Activated CD4-positive, alpha-beta T cell treated with anti-CD3 and anti-CD28 coated beads, Interleukin-2, Interleukin-6, amounts not matched to agents 100 ng/mL and 50 ng/mL, durations not matched to agents 16 hours and 8 hours (primary cell): ENCODE data around the gene EXTL2.
"Not testable (repeated sequence)": the region's sequence is repeated elsewhere in the genome, so short reads cannot be mapped to it uniquely, and the experiment has no call there.

ENCODE experiments used
- DNase-seq: peaks from one replicate; pipeline ENCODE4 v3.0.0-alpha.2; 2020

Gene EXTL2

GRCh38 chr1:100896481-100896982 lies 1.9 kb upstream of the EXTL2 start:
- DNase-seq, result peak; percentile 75

GRCh38 chr1:100895540-100896480 lies 1.2 kb upstream of the EXTL2 start, which contains the start of gene SLC30A7:
Gene SLC30A7, plus strand, starts transcription at chr1:100896090. Its CDS starts 173 bp downstream, at chr1:100896263.
- peak; percentile 97 for DNase-seq

GRCh38 chr1:100893718-100894117 lies 924 bp downstream of the EXTL2 start:
- no peak for DNase-seq

GRCh38 chr1:100892554-100892953 lies 2.1 kb downstream of the EXTL2 start:
- no peak for DNase-seq

GRCh38 chr1:100891380-100891779 lies 3.3 kb downstream of the EXTL2 start:
- no peak for DNase-seq

- not testable (repeated sequence) for DNase-seq
Measured at GRCh38 chr1:100889869-100890482, 4.7 kb downstream of the EXTL2 start.

- DNase-seq, result not testable (repeated sequence)
Measured at GRCh38 chr1:100889007-100889406, 5.6 kb downstream of the EXTL2 start.

- no peak for DNase-seq
Measured at GRCh38 chr1:100883963-100884362, 10.7 kb downstream of the EXTL2 start.

- DNase-seq, result no peak
Measured at GRCh38 chr1:100882698-100883097, 11.9 kb downstream of the EXTL2 start.

GRCh38 chr1:100881687-100882086 lies 13.0 kb downstream of the EXTL2 start:
- DNase-seq, result no peak

GRCh38 chr1:100879422-100879821 lies 15.2 kb downstream of the EXTL2 start:
- no peak for DNase-seq

- DNase-seq, result no peak
Measured at GRCh38 chr1:100876291-100876690, 18.4 kb downstream of the EXTL2 start.

- DNase-seq, result no peak
Measured at GRCh38 chr1:100875228-100875627, 19.4 kb downstream of the EXTL2 start.

- no peak for DNase-seq
Measured at GRCh38 chr1:100874433-100874832, 20.2 kb downstream of the EXTL2 start.

- no peak for DNase-seq
Measured at GRCh38 chr1:100869996-100870395, 24.6 kb downstream of the EXTL2 start.

- peak; percentile 33 for DNase-seq
Measured at GRCh38 chr1:100868364-100868995, 26.2 kb downstream of the EXTL2 start.

- no peak for DNase-seq
Measured at GRCh38 chr1:100866901-100867206, 27.8 kb downstream of the EXTL2 start.

GRCh38 chr1:100866041-100866900 lies 28.4 kb downstream of the EXTL2 start:
- DNase-seq, result peak; percentile 8

- DNase-seq, result no peak
Measured at GRCh38 chr1:100862591-100862990, 32.1 kb downstream of the EXTL2 start.

- no peak for DNase-seq
Measured at GRCh38 chr1:100861379-100861778, 33.3 kb downstream of the EXTL2 start.

GRCh38 chr1:100860397-100860991 lies 34.1 kb downstream of the EXTL2 start:
- DNase-seq, result no peak

- DNase-seq, result not testable (repeated sequence)
Measured at GRCh38 chr1:100855116-100855515, 39.5 kb downstream of the EXTL2 start.
